A549 (cell line): ENCODE data around the gene ABHD3.

Source experiments
- CBX8 ChIP-seq: fragments of 200-600 bp; sonication (generic); IDR thresholded peaks from 2 replicates; pipeline ENCODE4 v1.6.1; 2016
- HMGXB4 ChIP-seq: fragments of 250-450 bp; sonication (Bioruptor Pico); IDR thresholded peaks from 2 replicates; pipeline ENCODE4 v1.5.0; 2021; ENCODE audit warnings: mild to moderate bottlenecking, moderate library complexity, borderline replicate concordance
- RCOR1 ChIP-seq: fragments of 150-350 bp; IDR thresholded peaks from 2 replicates; pipeline ENCODE4 v1.6.1; 2014; ENCODE audit warnings: antibody characterized with exemption, low read length, low read depth
- SREBF2 ChIP-seq: fragments of 450-650 bp; IDR thresholded peaks from 2 replicates; pipeline ENCODE4 v1.6.1; 2014; ENCODE audit warnings: mild to moderate bottlenecking, moderate library complexity
- TF ChIP-seq, protein P1 (sequence below): fragments of 200-600 bp; sonication (generic); IDR thresholded peaks from 2 replicates; pipeline ENCODE4 v1.6.1; 2016; ENCODE audit warnings: antibody characterized with exemption, mild to moderate bottlenecking, moderate library complexity

GRCh38 chr18:21693322-21693721 lies 11.3 kb downstream of the ABHD3 start:
- TF ChIP-seq CBX8 (no peak), HMGXB4 (CRISPR knock-in tag) (no peak), SREBF2 (no peak), RCOR1 (no peak)
- TF ChIP-seq, protein P1, sequence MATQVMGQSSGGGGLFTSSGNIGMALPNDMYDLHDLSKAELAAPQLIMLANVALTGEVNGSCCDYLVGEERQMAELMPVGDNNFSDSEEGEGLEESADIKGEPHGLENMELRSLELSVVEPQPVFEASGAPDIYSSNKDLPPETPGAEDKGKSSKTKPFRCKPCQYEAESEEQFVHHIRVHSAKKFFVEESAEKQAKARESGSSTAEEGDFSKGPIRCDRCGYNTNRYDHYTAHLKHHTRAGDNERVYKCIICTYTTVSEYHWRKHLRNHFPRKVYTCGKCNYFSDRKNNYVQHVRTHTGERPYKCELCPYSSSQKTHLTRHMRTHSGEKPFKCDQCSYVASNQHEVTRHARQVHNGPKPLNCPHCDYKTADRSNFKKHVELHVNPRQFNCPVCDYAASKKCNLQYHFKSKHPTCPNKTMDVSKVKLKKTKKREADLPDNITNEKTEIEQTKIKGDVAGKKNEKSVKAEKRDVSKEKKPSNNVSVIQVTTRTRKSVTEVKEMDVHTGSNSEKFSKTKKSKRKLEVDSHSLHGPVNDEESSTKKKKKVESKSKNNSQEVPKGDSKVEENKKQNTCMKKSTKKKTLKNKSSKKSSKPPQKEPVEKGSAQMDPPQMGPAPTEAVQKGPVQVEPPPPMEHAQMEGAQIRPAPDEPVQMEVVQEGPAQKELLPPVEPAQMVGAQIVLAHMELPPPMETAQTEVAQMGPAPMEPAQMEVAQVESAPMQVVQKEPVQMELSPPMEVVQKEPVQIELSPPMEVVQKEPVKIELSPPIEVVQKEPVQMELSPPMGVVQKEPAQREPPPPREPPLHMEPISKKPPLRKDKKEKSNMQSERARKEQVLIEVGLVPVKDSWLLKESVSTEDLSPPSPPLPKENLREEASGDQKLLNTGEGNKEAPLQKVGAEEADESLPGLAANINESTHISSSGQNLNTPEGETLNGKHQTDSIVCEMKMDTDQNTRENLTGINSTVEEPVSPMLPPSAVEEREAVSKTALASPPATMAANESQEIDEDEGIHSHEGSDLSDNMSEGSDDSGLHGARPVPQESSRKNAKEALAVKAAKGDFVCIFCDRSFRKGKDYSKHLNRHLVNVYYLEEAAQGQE, result no peak
